HepG2 (cell line): ENCODE measurements around the gene FAAP20. TPM values are rescaled to one million over a fixed set of nuclear protein-coding genes. Genes with fewer than 3 reads are reported as not detected.
A peak's percentile ranks its signal among the peaks of the same experiment; 100 is the strongest.

Experiments used
- BCL6 ChIP-seq: IDR thresholded peaks from 2 replicates; pipeline ENCODE4 v1.6.1; 2016; ENCODE audit warnings: missing genetic modification reagents, missing compliant biosample characterization
- CC2D1A ChIP-seq: sonication (generic); formaldehyde crosslinking; IDR thresholded peaks from 2 replicates; pipeline ENCODE4 v1.8.1; 2023; ENCODE audit warnings: mild to moderate bottlenecking, missing genetic modification reagents
- DR1 ChIP-seq: sonication (generic); formaldehyde crosslinking; IDR thresholded peaks from 2 replicates; pipeline ENCODE4 v1.8.0; 2021; ENCODE audit warnings: mild to moderate bottlenecking, missing genetic modification reagents, inconsistent platforms
- FOXJ3 ChIP-seq: sonication (generic); formaldehyde crosslinking; IDR thresholded peaks from 2 replicates; pipeline ENCODE4 v1.4.0; 2020; ENCODE audit warnings: missing genetic modification reagents, mild to moderate bottlenecking, borderline replicate concordance
- KDM6A ChIP-seq: IDR thresholded peaks from 2 replicates; pipeline ENCODE4 v1.6.1; 2016; ENCODE audit warnings: low read depth
- PAX8 ChIP-seq: sonication (generic); formaldehyde crosslinking; IDR thresholded peaks from 2 replicates; pipeline ENCODE4 v1.8.0; 2022; ENCODE audit warnings: mild to moderate bottlenecking, missing genetic modification reagents, borderline replicate concordance
- SALL2 ChIP-seq: sonication (generic); formaldehyde crosslinking; IDR thresholded peaks from 2 replicates; pipeline ENCODE4 v1.8.1; 2023; ENCODE audit warnings: mild to moderate bottlenecking, missing genetic modification reagents, inconsistent platforms
- SMARCC2 ChIP-seq: fragments of 450-650 bp; IDR thresholded peaks from 2 replicates; pipeline ENCODE4 v1.6.1; 2017; ENCODE audit warnings: antibody characterized with exemption, mild to moderate bottlenecking
- TEAD2 ChIP-seq: sonication (generic); formaldehyde crosslinking; IDR thresholded peaks from 2 replicates; pipeline ENCODE4 v1.9.0; 2021; ENCODE audit warnings: missing genetic modification reagents
- UBTF ChIP-seq: sonication (generic); formaldehyde crosslinking; IDR thresholded peaks from 2 replicates; pipeline ENCODE4 v1.4.0; 2020; ENCODE audit warnings: mild to moderate bottlenecking, missing genetic modification reagents
- ZBTB42 ChIP-seq: sonication (generic); formaldehyde crosslinking; IDR thresholded peaks from 2 replicates; pipeline ENCODE4 v1.5.0; 2020; ENCODE audit warnings: mild to moderate bottlenecking, missing genetic modification reagents
- ZBTB8A ChIP-seq: sonication (generic); formaldehyde crosslinking; IDR thresholded peaks from 2 replicates; pipeline ENCODE4 v1.4.0; 2020; ENCODE audit warnings: mild to moderate bottlenecking, low read depth, missing genetic modification reagents, borderline replicate concordance
- ZNF138 ChIP-seq: sonication (generic); formaldehyde crosslinking; IDR thresholded peaks from 2 replicates; pipeline ENCODE4 v1.5.0; 2020; ENCODE audit warnings: mild to moderate bottlenecking, low read depth, missing genetic modification reagents
- ZNF180 ChIP-seq: sonication (generic); formaldehyde crosslinking; IDR thresholded peaks from 2 replicates; pipeline ENCODE4 v1.4.0; 2020; ENCODE audit warnings: low read depth, missing genetic modification reagents, borderline replicate concordance
- ZNF567 ChIP-seq: sonication (generic); formaldehyde crosslinking; IDR thresholded peaks from 2 replicates; pipeline ENCODE4 v1.8.1; 2023; ENCODE audit warnings: mild to moderate bottlenecking, missing genetic modification reagents, borderline replicate concordance
- ZNF740 ChIP-seq: sonication (generic); formaldehyde crosslinking; IDR thresholded peaks from 2 replicates; pipeline ENCODE4 v1.4.0; 2020; ENCODE audit warnings: missing genetic modification reagents
- polyA plus RNA-seq, 8 experiments: library from polyadenylated mRNA; depleted of rRNA in 3 of 8; stranded (reverse) in 7 of 8; unstranded in 1 of 8; fragments of >200 nt; fragmentation: Illumina TruSeq in 4 of 8; extraction: Trizol in 4 of 8; gene quantifications; 2 replicates each; pipeline versions ENCODE4 v1.2.1 to v1.2.3, GENCODE V29; 2011 to 2016; ENCODE audit warnings: low read depth in 4 of 8, missing spikeins in 1 of 8, mixed read lengths in 1 of 8; ENCODE audit not compliant: insufficient read depth in 1 of 8
- total RNA-seq, 5 experiments: library from RNA; depleted of rRNA; stranded (reverse); fragments of >200 nt; fragmentation: Illumina TruSeq; extraction: Trizol; gene quantifications; 2 replicates each; pipeline ENCODE4 v1.2.3, GENCODE V29; 2016; ENCODE audit warnings: low read depth in 1 of 5
- TF ChIP-seq, protein P1 (sequence below): sonication (generic); formaldehyde crosslinking; IDR thresholded peaks from 2 replicates; pipeline ENCODE4 v1.4.0; 2020; ENCODE audit warnings: missing genetic modification reagents
- TF ChIP-seq, protein P2 (sequence below): IDR thresholded peaks from 2 replicates; pipeline ENCODE4 v1.6.1; 2016; ENCODE audit warnings: low read depth, borderline replicate concordance
- TF ChIP-seq, protein P3 (sequence below): sonication (generic); formaldehyde crosslinking; IDR thresholded peaks from 2 replicates; pipeline ENCODE4 v1.8.0; 2022; ENCODE audit warnings: missing genetic modification reagents, low read depth, mild to moderate bottlenecking, borderline replicate concordance
- TF ChIP-seq, protein P4 (sequence below): sonication (generic); formaldehyde crosslinking; IDR thresholded peaks from 2 replicates; pipeline ENCODE4 v1.8.0; 2022; ENCODE audit warnings: mild to moderate bottlenecking, missing genetic modification reagents, moderate library complexity
- TF ChIP-seq, protein P5 (sequence below): IDR thresholded peaks from 2 replicates; pipeline ENCODE4 v1.6.1; 2016; ENCODE audit warnings: missing compliant biosample characterization, missing genetic modification reagents, borderline replicate concordance

FAAP20 gene
- total and polyA plus RNA-seq, 2 of the 13 experiments (the other 11 are each of a cell fraction or from before 2014, with no cell fraction given) = 9.6 to 10.8 TPM

- no peak for TF ChIP-seq SALL2
- TF ChIP-seq CC2D1A = no peak
- TF ChIP-seq, protein P1, sequence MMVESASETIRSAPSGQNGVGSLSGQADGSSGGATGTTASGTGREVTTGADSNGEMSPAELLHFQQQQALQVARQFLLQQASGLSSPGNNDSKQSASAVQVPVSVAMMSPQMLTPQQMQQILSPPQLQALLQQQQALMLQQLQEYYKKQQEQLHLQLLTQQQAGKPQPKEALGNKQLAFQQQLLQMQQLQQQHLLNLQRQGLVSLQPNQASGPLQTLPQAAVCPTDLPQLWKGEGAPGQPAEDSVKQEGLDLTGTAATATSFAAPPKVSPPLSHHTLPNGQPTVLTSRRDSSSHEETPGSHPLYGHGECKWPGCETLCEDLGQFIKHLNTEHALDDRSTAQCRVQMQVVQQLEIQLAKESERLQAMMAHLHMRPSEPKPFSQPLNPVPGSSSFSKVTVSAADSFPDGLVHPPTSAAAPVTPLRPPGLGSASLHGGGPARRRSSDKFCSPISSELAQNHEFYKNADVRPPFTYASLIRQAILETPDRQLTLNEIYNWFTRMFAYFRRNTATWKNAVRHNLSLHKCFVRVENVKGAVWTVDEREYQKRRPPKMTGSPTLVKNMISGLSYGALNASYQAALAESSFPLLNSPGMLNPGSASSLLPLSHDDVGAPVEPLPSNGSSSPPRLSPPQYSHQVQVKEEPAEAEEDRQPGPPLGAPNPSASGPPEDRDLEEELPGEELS (CRISPR knock-in tag) = peak; percentile 91
- TF ChIP-seq UBTF (CRISPR knock-in tag) = peak; percentile 68
- TF ChIP-seq, protein P2, sequence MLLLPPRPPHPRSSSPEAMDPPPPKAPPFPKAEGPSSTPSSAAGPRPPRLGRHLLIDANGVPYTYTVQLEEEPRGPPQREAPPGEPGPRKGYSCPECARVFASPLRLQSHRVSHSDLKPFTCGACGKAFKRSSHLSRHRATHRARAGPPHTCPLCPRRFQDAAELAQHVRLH (CRISPR knock-in tag) = peak; percentile 62; the same call in 1 of the 2 replicates
- no peak for TF ChIP-seq TEAD2 (CRISPR knock-in tag)
- TF ChIP-seq, protein P3, sequence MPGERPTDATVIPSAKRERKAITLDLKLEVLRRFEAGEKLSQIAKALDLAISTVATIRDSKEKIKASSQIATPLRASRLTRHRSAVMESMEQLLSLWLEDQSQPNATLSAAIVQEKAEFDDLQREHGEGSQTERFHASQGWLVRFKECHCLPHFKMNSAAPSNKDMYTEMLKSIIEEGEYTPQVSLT (CRISPR knock-in tag) = no peak
- TF ChIP-seq BCL6 (CRISPR knock-in tag) = peak; percentile 92
- TF ChIP-seq, protein P4, sequence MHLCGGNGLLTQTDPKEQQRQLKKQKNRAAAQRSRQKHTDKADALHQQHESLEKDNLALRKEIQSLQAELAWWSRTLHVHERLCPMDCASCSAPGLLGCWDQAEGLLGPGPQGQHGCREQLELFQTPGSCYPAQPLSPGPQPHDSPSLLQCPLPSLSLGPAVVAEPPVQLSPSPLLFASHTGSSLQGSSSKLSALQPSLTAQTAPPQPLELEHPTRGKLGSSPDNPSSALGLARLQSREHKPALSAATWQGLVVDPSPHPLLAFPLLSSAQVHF (CRISPR knock-in tag) = no peak
- no peak for TF ChIP-seq ZBTB8A (CRISPR knock-in tag)
- TF ChIP-seq KDM6A (CRISPR knock-in tag) = 0 out of 2 replicates have a peak, but pooled peaks have one; percentile 65
- no peak for TF ChIP-seq ZNF180 (CRISPR knock-in tag)
- TF ChIP-seq SMARCC2 = no peak
- TF ChIP-seq ZNF138 (CRISPR knock-in tag) = no peak
- no peak; the same call in 1 of the 2 replicates for TF ChIP-seq PAX8
- TF ChIP-seq DR1 (CRISPR knock-in tag) = no peak
- TF ChIP-seq FOXJ3 (CRISPR knock-in tag) = peak; percentile 80; the same call in 1 of the 2 replicates
- TF ChIP-seq ZNF740 (CRISPR knock-in tag) = no peak
- TF ChIP-seq ZNF567 = no peak
- TF ChIP-seq ZBTB42 = peak; percentile 80; the same call in 1 of the 2 replicates
- TF ChIP-seq, protein P5, sequence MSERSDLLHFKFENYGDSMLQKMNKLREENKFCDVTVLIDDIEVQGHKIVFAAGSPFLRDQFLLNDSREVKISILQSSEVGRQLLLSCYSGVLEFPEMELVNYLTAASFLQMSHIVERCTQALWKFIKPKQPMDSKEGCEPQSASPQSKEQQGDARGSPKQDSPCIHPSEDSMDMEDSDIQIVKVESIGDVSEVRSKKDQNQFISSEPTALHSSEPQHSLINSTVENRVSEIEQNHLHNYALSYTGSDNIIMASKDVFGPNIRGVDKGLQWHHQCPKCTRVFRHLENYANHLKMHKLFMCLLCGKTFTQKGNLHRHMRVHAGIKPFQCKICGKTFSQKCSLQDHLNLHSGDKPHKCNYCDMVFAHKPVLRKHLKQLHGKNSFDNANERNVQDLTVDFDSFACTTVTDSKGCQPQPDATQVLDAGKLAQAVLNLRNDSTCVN = no peak
Measured at GRCh38 chr1:2232255-2232915, 37.8 kb upstream of the FAAP20 start (continued).
